HG02763 (cell line): ENCODE results near the gene HOXC9.
"Not testable (repeated sequence)": the region's sequence is repeated elsewhere in the genome, so short reads cannot be mapped to it uniquely, and the experiment has no call there.

Source experiments
- ATAC-seq: cut with Tn5 transposase; IDR thresholded peaks from one replicate; pipeline ENCODE4 v1.9.1; 2021; ENCODE audit warnings: mild to moderate bottlenecking, moderate library complexity; ENCODE audit not compliant: unreplicated experiment

The HOXC9 gene

DNA sequence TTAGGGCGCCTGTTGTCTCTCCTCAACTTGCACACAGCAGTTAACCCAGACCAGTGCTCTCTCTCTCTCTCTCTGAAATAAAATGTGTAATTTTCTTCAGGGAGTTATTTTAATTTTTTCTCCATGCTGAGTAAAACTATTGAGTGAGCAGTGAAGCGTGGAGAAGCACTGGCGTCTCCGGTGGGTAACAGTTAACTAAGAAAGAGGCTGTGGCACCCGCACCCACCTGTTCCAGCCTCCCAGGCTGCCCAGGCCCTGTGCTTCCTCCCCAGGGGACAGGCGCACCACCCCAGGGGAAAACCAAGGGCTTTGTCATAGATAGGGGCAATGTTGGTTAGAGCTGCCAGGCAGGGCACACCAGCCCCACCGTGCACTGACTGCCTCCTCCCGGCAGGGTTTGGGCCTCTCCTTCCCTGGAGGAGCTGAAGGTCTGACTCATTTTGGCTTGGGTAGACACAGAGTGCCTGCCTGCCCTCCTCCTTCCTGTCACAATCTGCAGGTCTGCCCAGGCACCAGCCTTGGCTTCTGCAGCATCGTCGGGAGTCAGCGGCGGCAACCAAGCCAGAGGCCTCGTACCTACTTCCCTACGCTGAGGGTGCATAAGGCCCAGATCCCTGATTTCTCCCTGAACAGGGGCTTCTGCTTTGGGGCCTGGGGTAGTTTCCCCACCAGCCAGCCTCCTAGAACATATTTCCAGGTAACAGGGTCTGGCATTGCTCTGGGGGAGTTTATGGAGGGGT is 36.8 kb downstream of the HOXC9 start:
- ATAC-seq = no peak

DNA sequence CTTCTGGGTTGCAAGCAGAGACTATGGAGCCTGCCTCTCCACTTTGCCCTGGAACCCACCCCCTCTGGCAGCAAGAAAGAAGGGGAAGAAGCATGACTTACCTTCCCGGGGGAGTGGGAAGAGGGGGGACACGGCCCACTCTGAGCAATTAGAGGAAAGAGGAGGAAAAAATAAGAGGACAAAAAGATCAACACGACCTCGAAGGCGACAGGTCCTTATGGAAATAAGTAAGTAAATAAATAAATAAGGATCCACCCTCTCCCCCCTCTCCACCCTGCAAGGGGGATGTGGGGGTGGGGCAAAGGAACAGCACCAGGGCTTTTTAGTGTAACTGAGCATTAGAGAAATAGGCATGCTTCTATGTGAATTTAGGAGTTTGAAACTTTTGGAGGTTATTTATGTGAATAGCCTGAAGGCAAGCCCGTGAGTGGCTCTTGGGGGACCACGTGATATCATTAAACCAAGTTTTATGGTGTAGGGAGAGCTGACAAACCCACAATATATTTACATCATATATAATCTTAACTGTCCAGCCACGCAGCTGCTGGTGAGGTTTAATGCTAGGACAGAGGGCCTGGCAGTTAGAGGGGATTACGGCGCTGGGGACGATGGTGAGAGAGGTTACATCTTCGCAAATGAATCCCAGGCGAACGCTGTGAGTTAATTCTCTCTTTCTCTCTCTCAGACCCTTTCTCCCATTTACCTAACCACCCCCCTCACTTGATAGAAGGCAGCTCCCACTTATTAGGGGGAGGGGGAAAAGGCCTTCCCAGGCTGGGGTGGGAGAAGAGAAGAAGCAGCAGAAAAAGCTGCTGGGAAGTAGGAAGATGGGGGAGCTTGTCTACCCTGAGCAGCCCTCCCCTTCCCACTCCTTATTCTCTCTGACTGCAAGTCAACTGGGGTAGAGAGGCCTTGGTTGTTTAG is 37.7 kb downstream of the HOXC9 start:
- no peak for ATAC-seq

DNA sequence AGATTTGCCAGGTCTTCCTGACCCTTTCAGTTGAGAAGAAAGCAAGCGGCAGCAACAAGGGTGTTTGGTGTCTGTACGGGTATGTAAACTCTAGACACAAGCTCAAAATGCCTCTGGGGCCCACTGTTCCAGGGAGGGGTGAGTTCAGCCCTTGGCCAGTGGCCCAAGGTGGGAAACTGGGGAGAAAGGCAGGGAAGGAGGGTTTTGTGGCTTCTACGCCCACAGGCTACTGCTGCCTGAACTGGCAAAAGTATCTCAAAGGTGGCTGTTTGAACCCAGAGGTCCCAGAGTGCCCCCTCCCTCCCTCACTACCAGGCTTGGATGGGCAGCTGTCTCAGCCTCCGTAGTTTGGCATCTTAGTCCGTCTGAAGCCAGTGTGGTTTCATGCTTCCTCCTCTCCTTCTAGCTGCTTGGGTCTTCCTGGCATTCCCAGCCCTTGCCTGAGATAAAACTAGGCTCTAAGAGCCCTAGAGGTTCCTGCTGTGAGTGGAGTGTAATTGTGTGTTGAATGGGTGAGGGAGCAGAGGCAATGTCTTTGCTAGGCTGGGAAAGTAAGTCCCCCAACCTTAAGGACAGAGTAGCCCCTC is 38.4 kb downstream of the HOXC9 start:
- no peak for ATAC-seq

DNA sequence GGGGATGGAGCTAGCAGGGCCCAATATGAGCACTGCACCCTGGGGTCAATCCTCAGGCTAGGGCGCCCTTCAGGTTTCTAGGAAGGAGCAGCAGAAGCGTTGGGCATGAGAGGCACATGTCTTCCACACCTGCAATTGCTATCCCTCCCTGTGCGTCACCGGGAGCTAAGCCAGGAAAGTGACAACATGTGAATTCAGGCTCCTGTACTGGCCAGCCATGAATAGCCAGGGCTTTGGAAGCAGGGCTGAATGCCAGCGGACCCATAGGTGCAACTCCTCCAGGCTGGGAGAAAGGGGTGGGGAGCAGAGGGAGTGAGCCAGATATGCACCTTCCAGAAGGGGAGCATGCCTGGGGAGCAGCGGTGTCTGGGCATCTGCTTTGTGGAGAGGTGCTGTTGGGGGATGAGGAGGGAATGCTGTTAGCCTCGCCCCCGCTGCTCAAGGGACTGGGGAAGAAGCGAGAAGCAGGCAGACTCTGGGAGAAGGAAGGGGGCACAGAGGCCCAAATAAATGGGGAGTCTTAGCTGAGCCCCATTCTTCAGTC is 39.0 kb downstream of the HOXC9 start:
- ATAC-seq = no peak

DNA sequence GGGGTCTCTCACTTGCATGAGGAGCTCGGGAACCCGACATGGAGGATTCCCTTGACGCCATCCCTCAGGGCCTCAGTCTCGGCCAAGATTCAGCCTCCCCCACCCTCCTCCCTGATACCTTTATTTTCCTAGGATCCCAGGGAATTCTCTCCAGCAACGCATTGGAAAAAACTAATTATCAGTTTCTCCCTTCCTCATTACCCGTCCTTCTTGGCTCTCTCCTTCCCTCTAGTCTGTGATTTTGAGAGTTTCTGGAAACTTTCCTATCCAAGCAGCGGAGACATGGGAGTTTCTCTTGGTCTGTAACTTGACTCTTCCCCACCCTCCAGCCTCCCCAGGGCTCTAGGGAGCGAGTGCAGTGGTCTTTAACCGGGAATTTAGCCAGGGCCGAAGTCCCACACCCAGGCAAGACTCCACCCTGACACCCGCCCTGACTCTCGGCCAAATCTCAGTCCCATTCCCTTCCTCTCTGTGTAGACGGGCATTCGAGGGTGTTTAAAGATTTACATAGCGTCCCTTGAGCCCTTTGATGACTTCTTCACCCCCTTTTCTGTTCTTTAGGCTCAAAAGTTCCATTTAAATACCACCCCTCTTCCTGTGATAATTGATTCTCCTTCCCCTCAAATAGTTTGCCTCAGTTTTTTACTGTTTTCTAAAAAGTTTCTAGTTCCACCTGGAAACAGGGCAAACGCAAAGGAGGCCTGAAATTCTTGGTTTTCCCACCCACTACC is 39.6 kb downstream of the HOXC9 start:
- ATAC-seq = no peak

DNA sequence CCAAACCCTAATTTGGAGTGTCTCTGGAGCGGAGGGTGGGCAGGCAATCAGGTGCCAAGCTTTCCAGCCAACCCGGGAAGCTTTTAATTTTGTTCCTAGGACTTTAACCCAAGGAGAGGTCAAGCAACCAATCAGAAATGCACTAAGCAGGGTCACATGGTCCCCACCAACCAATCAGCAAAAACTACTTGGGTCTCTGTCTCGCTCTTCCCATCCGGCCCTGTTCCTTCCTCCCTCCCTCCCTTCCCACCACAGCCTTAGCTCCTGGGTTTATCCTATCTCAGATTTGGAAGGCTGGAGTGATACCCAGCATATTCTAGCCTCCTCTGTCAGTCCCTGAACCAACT is 40.2 kb downstream of the HOXC9 start:
- no peak for ATAC-seq

DNA sequence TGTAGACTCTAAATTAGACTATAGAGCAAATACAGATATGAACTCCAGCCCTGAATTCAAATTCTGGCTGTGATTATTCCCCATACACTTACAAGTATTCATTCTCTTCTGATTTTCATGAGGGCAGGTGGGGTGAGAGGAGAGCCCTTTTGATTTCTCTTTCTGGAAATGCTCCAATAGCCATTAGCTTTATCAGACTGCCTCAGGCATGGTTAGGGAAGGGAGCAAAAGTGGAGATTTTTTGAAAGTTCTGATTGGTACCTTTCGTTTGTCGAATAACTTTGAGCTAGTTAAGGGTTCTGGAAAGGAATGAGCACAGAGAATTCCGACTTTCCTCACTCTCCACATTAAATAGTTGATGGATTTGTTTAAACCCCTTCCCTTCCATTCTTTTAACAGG is 40.7 kb downstream of the HOXC9 start:
- ATAC-seq = no peak

DNA sequence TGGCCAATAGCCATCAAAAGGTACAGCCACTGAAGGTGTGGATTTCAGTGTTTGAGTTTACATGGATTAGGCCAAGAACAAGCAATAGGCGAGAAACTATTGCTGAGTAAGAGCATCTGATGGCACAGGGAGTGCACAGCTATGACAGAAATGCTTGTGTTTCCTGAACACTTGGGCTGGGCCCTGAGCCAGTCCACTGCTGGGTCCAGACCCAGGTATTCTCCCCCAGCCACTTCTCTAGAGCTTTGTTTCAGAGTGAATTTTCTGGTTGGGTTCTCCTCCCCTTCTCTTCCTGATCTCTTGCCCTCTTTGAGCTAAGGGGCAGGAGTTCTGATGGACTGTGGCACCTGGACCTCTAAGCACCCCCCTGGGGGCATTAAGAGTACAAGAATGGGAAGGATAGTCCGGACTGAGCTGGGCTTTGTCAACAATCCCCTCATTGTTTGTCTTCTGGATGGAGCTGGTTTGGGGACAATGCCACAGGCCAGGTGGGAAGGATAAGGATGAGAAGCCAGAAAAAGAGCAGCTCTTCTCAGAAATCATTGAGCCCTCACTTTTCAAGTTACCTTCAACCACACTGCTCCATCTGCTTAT is 41.2 kb downstream of the HOXC9 start:
- ATAC-seq = no peak

DNA sequence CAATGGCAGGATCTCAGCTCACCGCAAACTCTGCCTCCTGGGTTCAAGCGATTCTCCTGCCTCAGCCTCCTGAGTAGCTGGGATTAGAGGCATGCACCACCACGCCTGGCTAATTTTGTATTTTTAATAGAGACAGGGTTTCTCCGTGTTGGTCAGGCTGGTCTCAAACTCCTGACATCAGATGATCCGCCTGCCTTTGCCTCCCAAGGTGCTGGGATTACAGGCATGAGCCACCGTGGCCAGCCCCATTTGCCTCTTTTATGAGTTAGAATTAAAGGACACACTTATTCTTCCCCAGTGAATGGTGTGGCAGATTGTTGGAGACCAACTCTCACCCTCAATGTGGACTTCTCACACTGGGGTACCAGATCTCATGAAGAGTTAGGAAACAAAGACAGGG is 42.1 kb downstream of the HOXC9 start:
- not testable (repeated sequence) for ATAC-seq

DNA sequence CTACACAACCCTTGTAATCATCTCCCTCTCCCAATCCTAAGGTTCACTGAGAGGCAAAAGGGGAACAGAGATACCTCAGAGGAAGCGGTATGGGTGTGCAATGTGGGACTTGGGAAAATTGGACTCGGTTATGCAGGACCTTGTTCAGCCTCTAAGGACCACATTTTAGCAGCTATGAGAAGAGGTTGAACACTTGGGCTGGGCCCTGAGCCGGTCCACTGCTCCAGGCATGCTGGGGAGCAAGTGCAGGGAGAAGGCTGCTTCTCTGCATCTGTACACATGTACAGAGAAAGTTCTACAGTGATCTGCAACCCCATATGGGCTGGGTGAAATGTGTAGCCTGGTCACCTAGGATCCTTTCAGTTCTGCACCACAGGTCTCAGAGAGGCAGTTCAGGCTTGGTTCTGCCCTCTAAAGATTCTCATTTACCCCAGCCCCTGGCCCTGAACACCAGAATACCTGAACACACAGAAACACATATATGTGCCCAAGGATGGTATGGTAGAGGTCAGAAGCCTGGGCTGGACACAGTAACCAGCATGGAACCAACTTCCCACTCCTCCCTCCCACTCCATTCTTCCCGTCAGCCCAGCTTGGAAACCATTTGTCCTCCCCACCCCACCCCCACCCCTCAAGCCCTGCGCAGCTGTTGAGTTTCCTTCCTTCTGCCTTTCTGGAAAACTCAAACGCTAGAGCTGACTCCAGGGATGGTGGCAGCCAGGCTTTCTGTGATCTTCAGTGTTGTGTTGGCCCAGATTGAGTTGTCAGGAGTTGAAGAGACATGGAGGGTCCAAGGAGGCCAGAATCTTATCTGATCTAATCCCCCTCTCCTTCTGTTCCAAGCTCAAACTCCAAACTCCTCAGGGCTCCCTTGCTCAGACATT is 43.3 kb downstream of the HOXC9 start:
- ATAC-seq = no peak

DNA sequence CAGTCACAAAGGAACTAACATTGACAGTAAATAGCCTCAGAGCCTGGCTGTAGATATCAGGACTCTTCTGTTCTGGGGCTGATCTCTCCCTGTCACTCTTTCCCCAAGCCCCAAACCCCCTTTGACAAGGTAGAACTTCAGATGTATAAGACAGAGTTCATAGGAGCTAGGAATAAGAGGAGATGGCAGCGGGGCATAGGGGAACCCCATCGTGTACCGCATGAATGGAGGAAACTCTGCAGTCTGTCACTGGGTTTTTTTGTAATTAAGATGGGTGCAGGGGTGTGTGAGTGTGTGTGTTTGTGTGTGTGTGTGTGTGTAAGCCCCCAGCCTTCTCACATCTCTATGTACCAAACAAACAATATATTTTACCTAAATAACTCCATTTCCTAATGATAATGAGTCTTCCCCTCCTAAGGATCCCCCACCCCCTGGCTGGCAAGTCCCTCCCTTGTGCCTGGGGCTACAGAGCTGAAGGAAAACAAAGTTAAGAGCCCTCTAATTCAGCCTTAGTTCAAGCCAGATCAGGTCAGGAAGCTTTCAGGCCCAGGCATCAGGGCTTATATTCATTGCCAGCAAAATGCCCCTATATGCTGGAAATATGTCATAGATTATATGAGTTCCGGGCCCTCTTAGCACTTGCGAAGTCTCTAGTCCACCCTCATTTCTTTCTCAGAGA is 44.6 kb downstream of the HOXC9 start:
- ATAC-seq = no peak

DNA sequence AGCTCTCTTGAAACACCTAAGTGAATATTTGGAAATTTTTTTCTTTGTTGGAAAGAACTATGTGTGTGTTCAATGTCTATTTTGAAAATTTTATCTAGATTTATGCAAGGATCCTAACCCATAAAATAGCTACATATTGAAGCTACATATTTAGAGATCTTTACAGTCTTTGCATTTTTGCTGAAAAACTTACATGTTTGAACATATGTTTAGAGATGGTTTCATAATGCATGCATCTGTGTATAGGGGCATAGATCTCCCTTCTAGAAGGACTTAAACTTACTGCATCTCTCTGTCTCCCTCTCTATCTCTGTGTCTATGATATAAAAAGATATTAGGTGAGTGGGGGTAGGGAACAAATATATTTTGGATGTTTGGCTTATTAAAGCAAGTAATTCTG is 45.4 kb downstream of the HOXC9 start:
- ATAC-seq = no peak

DNA sequence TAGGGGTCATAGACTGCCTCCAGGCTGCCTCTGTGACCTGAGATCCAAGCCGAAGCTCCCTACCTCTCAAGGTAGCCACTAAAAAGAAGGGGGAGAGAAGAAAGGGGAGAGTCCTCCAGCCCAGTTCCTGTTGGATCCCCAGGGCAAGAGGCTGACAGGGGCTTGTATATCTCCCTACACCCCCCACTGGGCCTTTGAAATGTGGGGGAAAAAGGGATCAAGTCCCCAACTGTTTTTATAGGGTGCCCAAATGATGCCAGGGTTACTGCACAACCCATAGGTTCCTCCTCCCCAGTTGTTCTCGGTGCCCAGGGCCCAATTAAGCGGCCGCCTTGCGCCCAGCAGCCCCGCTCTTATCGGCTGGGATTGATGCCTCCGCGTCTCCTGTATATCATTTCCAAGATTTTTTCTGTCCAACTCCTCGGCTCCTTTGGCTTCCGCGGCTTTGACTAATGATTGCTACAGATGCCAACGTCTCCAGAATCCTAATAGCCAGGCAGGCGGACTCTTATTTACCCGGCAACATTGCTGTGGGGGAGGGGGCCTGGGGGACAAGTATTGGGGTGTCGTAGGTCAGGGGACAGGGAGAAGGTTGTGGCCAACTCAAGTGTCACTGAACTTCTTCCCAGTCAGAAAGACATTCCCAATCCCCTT is 46.0 kb downstream of the HOXC9 start:
- ATAC-seq = no peak

DNA sequence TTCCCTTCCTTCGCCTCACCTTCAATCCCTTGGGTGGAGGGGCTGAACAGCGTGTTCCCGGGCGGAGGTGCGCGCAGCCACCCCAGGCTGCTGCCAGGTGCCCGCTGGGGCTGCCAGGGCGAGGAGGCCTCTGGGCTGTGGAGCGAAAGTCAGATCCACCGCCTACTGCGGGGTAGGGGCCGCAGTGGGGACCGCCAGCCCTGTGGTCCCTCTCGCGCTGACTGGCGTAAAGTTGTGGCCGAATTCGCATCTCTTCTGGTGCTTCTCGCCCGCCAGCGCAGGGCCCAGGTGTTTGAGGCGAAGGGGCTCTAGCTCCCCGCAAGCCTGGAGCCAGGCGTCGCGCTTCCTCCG is 46.8 kb downstream of the HOXC9 start:
- ATAC-seq = no peak

DNA sequence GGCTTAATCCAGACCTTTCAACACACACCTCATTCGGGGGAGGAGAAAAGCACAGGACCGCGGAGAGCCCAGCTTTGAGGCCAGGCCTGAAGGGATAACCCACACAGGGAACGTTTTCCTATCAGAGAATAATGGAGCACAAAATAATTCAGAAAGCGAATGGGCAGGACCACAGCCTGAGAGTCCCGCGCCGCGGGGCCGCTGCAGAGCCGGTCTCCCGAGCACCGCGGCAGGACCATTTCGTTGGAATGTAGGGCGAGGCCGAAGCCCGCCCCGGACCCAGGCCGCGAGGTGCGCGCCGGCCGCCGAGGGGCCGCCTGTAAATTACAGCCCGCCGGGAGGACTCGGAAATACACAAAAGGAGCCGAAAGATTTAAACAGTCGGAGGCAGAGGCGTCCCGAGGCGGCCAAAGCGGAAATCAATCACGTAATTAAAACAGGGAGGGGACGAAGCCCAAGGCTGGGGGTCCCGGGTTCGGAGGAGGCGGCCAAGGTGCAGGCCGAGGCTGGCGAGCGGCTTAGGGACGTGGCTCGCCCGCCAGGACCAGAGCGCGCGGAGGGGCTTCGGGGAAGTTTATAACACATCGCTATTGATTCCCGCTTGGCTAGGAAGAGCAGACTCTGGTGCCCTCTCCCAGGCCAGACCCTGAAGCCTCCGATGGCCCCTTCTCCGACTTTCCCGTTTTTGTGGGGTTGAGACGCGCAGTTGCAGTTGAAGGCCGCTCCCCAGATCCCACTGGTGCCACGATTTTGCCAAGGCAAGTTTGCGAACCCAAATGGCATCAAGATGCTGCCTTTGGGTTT is 47.4 kb downstream of the HOXC9 start:
- ATAC-seq = no peak

DNA sequence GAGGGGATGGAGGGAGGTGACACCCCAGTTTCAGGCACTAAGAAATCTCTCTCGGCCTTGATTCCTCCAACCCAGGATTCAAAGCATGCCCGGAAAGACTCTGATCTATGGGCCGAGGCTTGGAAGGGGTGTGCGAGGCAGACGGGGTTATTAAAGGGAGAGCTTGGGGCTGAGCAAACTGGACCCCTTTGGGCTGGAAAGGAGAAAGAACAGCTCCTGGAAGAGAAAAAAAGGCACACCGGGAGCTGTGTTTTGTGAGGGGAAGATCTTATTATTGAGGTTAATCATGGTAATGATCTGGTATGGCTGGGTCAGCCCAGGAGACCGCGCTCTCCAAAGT is 48.0 kb downstream of the HOXC9 start:
- ATAC-seq = no peak

DNA sequence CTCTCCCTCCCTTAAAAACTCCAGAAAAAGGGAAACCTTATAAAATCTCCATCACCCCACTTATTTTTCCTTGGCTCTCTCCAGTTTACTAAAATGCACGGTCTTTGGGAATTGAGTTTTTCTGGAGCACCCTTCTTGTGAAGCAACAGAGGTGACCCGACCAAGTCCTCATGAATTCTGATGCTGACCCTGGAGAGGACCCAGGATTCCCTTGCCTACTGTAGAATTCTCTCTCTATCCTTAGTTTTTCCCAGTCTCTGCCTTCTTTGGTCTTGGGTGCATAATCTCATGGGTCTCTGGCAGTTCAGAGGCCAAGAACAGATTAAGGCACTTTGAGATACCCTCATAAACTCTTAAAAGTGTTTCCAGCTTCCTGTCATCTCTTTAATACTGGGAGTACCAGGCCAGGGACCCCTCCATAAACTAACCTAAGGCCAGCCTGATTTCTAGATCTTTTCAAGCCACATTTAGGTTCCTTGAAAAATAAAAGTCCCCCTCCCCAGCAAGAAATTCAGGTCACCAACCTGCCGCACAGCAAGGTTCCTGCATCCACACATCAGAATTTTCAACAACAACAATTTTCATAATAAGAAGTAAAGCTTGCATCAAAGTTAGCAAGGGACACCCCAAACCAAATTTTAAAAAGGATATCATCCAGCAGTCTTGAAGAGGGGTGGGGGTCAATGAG is 48.6 kb downstream of the HOXC9 start:
- no peak for ATAC-seq
